Progenitor cell of endocrine pancreas (in vitro differentiated cells): Measurements from ENCODE around the gene ACRV1. TPM values are rescaled to one million over a fixed set of nuclear protein-coding genes. Genes with fewer than 3 reads are reported as not detected.

ENCODE experiments used
- DNase-seq: peaks from one replicate; pipeline ENCODE4 v3.0.0; 2021; ENCODE audit warnings: low spot score; ENCODE audit not compliant: unreplicated experiment
- H3K27ac Mint-ChIP-seq: 2 replicates; pipeline ENCODE4 v1.8.0; 2021; ENCODE audit warnings: mild to moderate bottlenecking, moderate library complexity, mixed read lengths
- H3K27me3 Mint-ChIP-seq: 2 replicates; pipeline ENCODE4 v1.8.0; 2021; ENCODE audit warnings: mixed read lengths
- H3K36me3 Mint-ChIP-seq: 2 replicates; pipeline ENCODE4 v1.8.0; 2022; ENCODE audit warnings: mixed read lengths; ENCODE audit not compliant: insufficient read depth
- H3K4me1 Mint-ChIP-seq: 2 replicates; pipeline ENCODE4 v1.8.0; 2021; ENCODE audit warnings: low read depth, mixed read lengths
- H3K4me3 Mint-ChIP-seq: 2 replicates; pipeline ENCODE4 v1.8.0; 2021; ENCODE audit warnings: low read depth, mild to moderate bottlenecking, moderate library complexity, mixed read lengths
- H3K9me3 Mint-ChIP-seq: 2 replicates; pipeline ENCODE4 v1.8.0; 2021; ENCODE audit warnings: low read depth, mixed read lengths
- CTCF ChIP-seq: fragments of 200-600 bp; sonication (generic); IDR thresholded peaks from one replicate; pipeline ENCODE4 v1.5.0; 2021; ENCODE audit warnings: antibody characterized with exemption, mild to moderate bottlenecking; ENCODE audit not compliant: unreplicated experiment
- total RNA-seq: library from RNA; stranded (reverse); gene quantifications from 2 replicates; pipeline ENCODE4 v1.2.1, GENCODE V29; 2021

The ACRV1 gene
- total RNA-seq, 1 donor from 2014 or later, result 0.50 TPM

GRCh38 chr11:125625225-125625629 lies 55.4 kb downstream of the ACRV1 start:
- Mint-ChIP-seq H3K27me3 (no peaks in the 10 kb centered on the region), H3K9me3 (no peaks in the 10 kb centered on the region), H3K4me1 (peaks cover 21% of the 10 kb centered on the region), H3K27ac (peak overlapping the region; percentile 94), H3K4me3 (peak overlapping the region; percentile 96), H3K36me3 (peaks cover 7% of the 10 kb centered on the region)
- no peak for TF ChIP-seq CTCF
- peak; percentile 59 for DNase-seq

DNA sequence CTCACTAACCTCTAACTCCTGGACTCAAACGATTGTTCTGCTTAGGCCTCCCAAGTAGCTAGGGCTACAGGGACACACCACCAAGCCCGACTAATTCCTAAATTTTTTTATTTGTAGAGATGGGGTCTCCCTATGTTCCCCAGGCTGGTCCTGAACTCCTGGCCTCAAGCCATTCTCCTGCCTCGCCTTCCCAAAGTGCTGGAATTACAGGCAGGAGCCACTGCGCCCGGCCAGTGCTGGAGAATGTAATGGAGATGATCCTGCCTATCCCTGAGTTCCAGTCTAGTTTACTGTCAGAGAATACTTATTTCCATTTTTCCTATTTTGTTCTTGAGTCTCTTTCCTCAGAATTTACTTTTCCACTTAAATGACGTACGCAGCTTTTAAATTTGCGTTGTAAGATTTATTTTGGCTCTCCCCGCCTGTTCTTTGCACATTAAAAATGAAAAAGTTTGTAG lies 55.9 kb downstream of the ACRV1 start, which contains the start of gene CHEK1:
CHEK1 (plus strand) TSS at position 408 of the 458 bp plus-strand sequence. CDS start 1,606 bp downstream, outside the sequence.
- Mint-ChIP-seq H3K27ac (peak within 1 kb of the TSS; percentile 94), H3K4me3 (peak within 1 kb of the TSS; percentile 96), H3K36me3 (peaks cover 10% of the 10 kb centered on the region), H3K27me3 (no peaks in the 10 kb centered on the region), H3K4me1 (peaks cover 21% of the 10 kb centered on the region), H3K9me3 (no peaks in the 10 kb centered on the region)
- TF ChIP-seq CTCF, result no peak
- no peak for DNase-seq

DNA sequence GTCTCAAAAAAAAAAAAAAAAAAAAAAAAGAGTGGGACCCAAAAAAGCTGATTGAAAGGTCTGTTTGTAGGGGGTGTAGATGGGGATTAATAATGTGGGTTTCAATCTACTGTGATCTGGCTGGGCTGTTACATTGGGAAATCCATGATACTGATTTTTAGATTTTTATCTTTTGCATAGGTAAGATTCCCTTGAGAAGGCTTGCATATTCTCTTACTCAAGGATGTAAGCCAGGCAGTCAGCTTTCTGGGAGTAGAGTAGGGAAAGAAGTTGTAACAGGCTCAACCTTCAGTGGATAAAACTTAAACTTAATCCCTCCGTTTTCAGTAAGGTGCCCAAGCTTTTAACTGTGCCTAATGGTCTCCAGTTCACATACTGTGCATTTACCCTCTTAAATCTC lies 57.6 kb downstream of the ACRV1 start:
- peaks cover 12% of the 10 kb centered on the region for H3K36me3 Mint-ChIP-seq
- TF ChIP-seq CTCF, result no peak
- H3K27me3 Mint-ChIP-seq, result no peaks in the 10 kb centered on the region
- no peak overlapping the region for H3K4me3 Mint-ChIP-seq
- H3K27ac Mint-ChIP-seq, result peak overlapping the region; percentile 12
- H3K4me1 Mint-ChIP-seq, result peaks cover 18% of the 10 kb centered on the region
- no peak for DNase-seq
- no peaks in the 10 kb centered on the region for H3K9me3 Mint-ChIP-seq

- Mint-ChIP-seq H3K27ac (no peak overlapping the region), H3K4me3 (no peak overlapping the region), H3K4me1 (peaks cover 12% of the 10 kb centered on the region), H3K27me3 (no peaks in the 10 kb centered on the region), H3K36me3 (peaks cover 12% of the 10 kb centered on the region), H3K9me3 (no peaks in the 10 kb centered on the region)
- no peak for TF ChIP-seq CTCF
- DNase-seq, result no peak
Observed at GRCh38 chr11:125621995-125622394, 58.7 kb downstream of the ACRV1 start.

Other genes with a start within 250 kb of the ACRV1 start
- gene FEZ1, start 184.6 kb downstream of the ACRV1 start, total RNA-seq, result 1.8 and 3.1 TPM in 2 replicates
- gene EI24, start 111.4 kb downstream of the ACRV1 start, total RNA-seq, result 68.0 and 74.0 TPM in 2 replicates
- gene STT3A, start 88.0 kb downstream of the ACRV1 start, total RNA-seq, result 162 and 164 TPM in 2 replicates
- gene CHEK1, start 55.7 kb downstream of the ACRV1 start, total RNA-seq, result 52.7 and 58.3 TPM in 2 replicates
- gene PATE1, start 65.4 kb upstream of the ACRV1 start, total RNA-seq, result not detected in 2 replicates
- 0.29 TPM in 1 of 2 replicates, not detected in the other for gene PATE2, start 98.0 kb upstream of the ACRV1 start, total RNA-seq
- not detected in 2 replicates for gene PATE3, start 107.3 kb upstream of the ACRV1 start, total RNA-seq
- gene PATE4, start 152.5 kb upstream of the ACRV1 start, total RNA-seq, result not detected in 2 replicates
- 7.7 and 7.9 TPM in 2 replicates for gene HYLS1, start 206.8 kb upstream of the ACRV1 start, total RNA-seq
- gene PUS3, start 222.4 kb upstream of the ACRV1 start, total RNA-seq, result 12.4 and 12.7 TPM in 2 replicates
- gene DDX25, start 223.7 kb upstream of the ACRV1 start, total RNA-seq, result 3.0 and 3.8 TPM in 2 replicates